IMR-90 (cell line): ENCODE measurements around the gene MOB1B.

ENCODE experiments used
- CEBPB ChIP-seq: IDR thresholded peaks from 2 replicates; pipeline ENCODE4 v1.6.1; 2012; ENCODE audit warnings: low read depth, low read length, improper control_type of control experiment
- MXI1 ChIP-seq: IDR thresholded peaks from 2 replicates; pipeline ENCODE4 v1.6.1; 2012; ENCODE audit warnings: low read depth, mild to moderate bottlenecking, low read length, moderate library complexity, borderline replicate concordance
- NFE2L2 ChIP-seq: fragments of 150-350 bp; IDR thresholded peaks from 2 replicates; pipeline ENCODE4 v1.6.1; 2016; ENCODE audit warnings: low read depth, mild to moderate bottlenecking, low read length
- POLR2A ChIP-seq: IDR thresholded peaks from 2 replicates; pipeline ENCODE4 v1.6.1; 2012; ENCODE audit warnings: mild to moderate bottlenecking, low read depth, low read length
- RAD21 ChIP-seq: IDR thresholded peaks from 2 replicates; pipeline ENCODE4 v1.6.1; 2012; ENCODE audit warnings: low read length, improper control_type of control experiment
- TF ChIP-seq, protein P1 (sequence below): conservative IDR thresholded peaks from 2 replicates; pipeline ENCODE4 v1.5.1; 2012; ENCODE audit warnings: mild to moderate bottlenecking, low read depth, low read length, improper control_type of control experiment

DNA sequence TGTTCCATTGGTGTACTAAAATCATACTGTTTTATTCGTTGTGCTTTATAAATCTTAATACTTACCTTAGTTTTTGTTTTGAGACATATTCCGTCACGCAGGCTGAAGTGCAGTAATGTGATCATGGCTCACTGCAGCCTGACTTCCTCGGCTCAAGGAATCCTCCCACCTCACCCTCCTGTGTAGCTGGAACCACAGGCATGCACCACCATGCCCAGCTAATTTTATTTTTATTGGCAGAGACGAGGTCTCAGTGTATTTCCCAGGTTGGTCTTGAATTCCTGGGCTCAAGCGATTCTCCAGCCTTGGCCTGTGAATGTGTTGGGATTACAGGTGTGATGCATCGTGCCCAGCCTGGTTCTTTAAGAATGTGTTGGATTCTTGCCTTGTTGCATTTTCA lies 66.9 kb downstream of the MOB1B start:
- TF ChIP-seq NFE2L2 (no peak), MXI1 (no peak), CEBPB (no peak), POLR2A (no peak), RAD21 (no peak)
- TF ChIP-seq, protein P1, sequence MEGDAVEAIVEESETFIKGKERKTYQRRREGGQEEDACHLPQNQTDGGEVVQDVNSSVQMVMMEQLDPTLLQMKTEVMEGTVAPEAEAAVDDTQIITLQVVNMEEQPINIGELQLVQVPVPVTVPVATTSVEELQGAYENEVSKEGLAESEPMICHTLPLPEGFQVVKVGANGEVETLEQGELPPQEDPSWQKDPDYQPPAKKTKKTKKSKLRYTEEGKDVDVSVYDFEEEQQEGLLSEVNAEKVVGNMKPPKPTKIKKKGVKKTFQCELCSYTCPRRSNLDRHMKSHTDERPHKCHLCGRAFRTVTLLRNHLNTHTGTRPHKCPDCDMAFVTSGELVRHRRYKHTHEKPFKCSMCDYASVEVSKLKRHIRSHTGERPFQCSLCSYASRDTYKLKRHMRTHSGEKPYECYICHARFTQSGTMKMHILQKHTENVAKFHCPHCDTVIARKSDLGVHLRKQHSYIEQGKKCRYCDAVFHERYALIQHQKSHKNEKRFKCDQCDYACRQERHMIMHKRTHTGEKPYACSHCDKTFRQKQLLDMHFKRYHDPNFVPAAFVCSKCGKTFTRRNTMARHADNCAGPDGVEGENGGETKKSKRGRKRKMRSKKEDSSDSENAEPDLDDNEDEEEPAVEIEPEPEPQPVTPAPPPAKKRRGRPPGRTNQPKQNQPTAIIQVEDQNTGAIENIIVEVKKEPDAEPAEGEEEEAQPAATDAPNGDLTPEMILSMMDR, result no peak
